ENCODE data around the gene ONECUT3. TPM values are rescaled to one million over a fixed set of nuclear protein-coding genes. Genes with fewer than 3 reads are reported as not detected.

The ONECUT3 gene
- total RNA-seq, 4 donors from 2014 or later, result not detected

DNA sequence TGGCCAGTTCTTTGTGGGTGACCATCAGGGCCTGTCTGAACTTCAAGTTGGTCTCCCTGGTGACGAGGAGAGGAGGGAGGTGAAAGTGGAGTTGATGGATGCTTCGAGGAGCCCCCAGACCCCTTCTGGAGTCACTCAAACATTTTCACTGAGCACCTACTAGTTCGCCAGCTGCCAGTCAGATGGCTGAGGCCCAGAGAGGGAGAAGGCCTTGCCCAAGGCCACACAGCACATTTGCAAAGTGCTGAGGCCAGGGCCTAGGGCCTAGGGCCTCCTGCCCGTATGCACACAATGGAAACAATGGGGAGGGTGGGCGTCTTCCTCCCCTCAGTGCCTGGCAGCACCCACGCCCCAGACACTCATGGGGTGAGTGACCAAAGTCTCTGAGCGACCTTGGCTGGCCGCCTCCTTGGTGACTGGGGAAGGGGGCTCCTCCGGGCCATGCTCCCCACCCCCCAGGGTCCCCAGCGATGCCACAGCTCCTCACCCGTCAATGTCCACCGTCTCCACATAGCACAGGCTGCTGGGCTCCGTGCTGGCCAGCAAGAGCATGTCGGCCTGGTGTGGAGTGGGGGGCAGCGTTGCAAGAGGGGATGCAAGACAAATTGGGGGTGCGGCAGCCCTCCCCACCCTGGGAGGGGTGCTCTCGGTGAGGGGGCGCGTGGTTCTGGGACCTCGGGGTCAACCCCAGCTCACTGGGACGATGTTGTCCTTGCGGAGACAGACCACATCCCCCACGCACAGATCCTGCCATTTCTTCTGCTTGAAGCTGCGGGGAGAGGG, 52.3 kb downstream of the ONECUT3 start:
- H3K27me3 ChIP-seq, result no peaks in the 10 kb centered on the region
- no peak for DNase-seq (ENCODE audit: low spot score in 2 of 2)
- no peak overlapping the region for H3K4me3 ChIP-seq
- H3K27ac ChIP-seq, result no peak overlapping the region
- H3K4me1 ChIP-seq, result no peaks in the 10 kb centered on the region
- H3K9me3 ChIP-seq, result no peaks in the 10 kb centered on the region
- no peaks in the 10 kb centered on the region for H3K36me3 ChIP-seq
- TF ChIP-seq EP300 (IDR thresholded peaks at IDR 0.05) (no peak), POLR2A (IDR thresholded peaks at IDR 0.05) (no peak)
- TF ChIP-seq, protein P1, sequence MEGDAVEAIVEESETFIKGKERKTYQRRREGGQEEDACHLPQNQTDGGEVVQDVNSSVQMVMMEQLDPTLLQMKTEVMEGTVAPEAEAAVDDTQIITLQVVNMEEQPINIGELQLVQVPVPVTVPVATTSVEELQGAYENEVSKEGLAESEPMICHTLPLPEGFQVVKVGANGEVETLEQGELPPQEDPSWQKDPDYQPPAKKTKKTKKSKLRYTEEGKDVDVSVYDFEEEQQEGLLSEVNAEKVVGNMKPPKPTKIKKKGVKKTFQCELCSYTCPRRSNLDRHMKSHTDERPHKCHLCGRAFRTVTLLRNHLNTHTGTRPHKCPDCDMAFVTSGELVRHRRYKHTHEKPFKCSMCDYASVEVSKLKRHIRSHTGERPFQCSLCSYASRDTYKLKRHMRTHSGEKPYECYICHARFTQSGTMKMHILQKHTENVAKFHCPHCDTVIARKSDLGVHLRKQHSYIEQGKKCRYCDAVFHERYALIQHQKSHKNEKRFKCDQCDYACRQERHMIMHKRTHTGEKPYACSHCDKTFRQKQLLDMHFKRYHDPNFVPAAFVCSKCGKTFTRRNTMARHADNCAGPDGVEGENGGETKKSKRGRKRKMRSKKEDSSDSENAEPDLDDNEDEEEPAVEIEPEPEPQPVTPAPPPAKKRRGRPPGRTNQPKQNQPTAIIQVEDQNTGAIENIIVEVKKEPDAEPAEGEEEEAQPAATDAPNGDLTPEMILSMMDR (IDR thresholded peaks at IDR 0.05), result no peak
- 77 to 81% methylated on average over 22 of the region's 24 CpGs for WGBS, 2 donors

DNA sequence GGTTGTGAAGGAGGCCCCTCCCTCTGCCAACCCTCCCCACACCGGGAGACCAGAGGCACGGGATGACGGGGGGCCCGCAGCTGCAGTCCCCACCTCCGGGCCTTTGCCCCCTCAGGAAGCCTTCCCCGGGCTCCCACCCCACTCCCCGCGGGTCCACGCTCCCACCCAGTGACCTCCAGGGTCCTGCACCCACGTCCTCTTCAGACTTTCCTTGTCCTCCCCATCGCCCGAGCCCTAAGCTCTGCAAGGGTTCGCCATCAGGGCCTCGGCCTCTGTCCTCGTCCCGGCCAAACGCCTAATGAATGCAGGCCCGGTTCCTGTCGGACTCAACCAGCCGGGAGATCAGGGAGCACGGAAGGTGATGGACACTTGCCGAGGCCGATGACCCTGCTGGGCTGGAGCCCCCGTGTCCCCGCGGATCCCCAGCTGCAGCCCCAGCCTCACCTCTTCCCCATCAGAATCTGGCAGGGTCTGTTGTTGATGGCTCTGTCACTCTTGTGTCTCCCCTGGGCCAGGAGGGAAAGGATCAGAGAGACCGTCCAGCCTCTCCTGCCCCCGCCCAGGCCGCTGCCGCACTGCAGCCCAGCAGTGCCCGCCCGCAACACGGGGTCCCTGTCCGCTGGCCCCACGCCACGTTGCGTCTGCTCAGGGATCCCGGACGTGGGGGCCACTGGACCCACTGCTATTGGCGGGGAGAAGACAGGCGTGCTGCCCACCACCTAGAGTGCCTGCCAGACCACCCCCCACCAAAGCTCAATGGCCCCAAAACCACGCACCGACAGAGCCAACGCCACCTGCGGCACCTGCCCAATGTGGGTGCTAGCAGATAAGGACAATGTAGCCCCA, 53.1 kb downstream of the ONECUT3 start:
- H3K4me3 ChIP-seq, result no peak overlapping the region
- 60 to 77% methylated on average over 41 to 45 of the region's 45 CpGs for WGBS, 2 donors
- H3K27ac ChIP-seq, result no peak overlapping the region
- peaks cover 0 to 2% (median 0%) of the 10 kb centered on the region in 4 donors for H3K4me1 ChIP-seq
- DNase-seq (ENCODE audit: low spot score in 2 of 2), result no peak
- H3K9me3 ChIP-seq, result no peaks in the 10 kb centered on the region
- TF ChIP-seq EP300 (IDR thresholded peaks at IDR 0.05) (no peak), POLR2A (IDR thresholded peaks at IDR 0.05) (no peak)
- TF ChIP-seq, protein P1 (IDR thresholded peaks at IDR 0.05), result no peak
- no peaks in the 10 kb centered on the region for H3K27me3 ChIP-seq
- no peaks in the 10 kb centered on the region for H3K36me3 ChIP-seq

DNA sequence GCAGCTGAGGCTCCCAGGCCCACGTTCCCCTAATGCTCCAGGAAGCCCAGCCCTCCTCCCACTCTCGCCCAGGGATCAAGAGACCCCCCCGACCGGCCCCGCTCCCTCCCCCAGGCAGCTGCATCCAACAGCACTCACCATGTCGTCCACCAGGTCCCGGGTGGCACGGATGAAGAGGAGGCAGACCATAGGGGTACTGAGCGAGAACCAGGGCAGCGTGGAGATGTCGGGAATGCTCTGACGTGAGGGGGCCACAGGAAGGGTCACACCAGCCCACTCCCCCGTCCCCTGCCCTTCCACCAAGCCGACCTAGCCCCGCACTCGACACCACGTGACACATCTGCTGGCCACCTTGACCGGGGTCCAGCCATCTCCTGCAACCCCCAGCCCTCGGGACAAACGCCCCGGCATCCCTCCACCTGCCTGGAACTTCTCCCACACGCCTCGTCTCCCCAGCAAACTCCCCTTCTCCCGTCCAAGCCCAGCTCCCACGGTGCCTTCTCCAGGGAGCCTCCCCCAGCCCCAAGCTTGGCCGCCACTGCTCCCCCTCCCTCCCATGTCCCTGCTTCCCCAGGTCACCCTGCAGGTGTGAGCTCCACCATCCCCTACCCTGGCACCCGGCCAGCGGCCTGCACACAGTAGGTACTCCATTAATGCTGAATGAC, 53.9 kb downstream of the ONECUT3 start:
- WGBS, 2 donors, result 58 to 67% methylated on average over 23 to 27 of the region's 28 CpGs
- H3K27me3 ChIP-seq, result no peaks in the 10 kb centered on the region
- H3K27ac ChIP-seq, result no peak overlapping the region
- peaks cover 0 to 10% (median 5%) of the 10 kb centered on the region in 4 donors for H3K4me1 ChIP-seq
- H3K36me3 ChIP-seq, result no peaks in the 10 kb centered on the region
- no peak overlapping the region for H3K4me3 ChIP-seq
- no peak for DNase-seq (ENCODE audit: low spot score in 2 of 2)
- TF ChIP-seq, protein P1 (IDR thresholded peaks at IDR 0.05), result no peak
- TF ChIP-seq POLR2A (IDR thresholded peaks at IDR 0.05) (no peak), EP300 (IDR thresholded peaks at IDR 0.05) (no peak)
- H3K9me3 ChIP-seq, result no peaks in the 10 kb centered on the region

DNA sequence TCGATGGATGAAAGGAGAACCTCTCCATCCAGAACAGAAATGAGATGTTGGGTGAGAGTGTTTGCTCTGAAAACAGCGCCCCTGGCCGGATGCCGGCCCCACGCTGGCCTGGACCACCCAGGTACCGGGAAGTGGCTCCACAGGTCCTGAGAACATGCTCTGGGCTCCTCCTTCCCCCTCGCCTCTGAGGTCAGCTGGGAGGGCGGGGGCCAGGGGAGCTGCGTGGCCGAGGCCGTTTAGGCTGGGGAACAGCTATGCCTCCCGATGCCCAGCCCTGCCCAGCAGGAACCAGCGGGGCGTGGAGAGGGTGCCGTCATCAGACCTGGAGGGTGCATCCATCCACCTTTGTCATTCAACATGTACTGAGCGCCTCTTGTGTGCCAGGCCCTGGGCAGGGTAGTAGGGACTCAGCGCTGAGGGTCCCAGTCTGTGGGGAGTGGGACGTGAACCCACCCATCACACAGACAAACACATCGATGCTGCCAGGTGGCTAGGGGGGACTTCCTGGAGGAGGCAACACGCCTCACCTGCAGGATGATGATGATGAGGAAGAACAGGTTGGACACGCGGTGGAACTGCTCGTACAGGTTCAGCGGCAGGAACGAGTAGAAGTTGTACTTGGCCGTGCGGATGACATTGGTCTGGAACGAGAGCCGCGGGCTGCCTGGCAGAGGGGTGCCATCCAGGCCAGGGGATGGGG, 54.5 kb downstream of the ONECUT3 start:
- TF ChIP-seq EP300 (IDR thresholded peaks at IDR 0.05) (no peak), POLR2A (IDR thresholded peaks at IDR 0.05) (no peak)
- TF ChIP-seq, protein P1 (IDR thresholded peaks at IDR 0.05), result no peak
- 70% methylated on average over 23 to 30 of the region's 30 CpGs for WGBS, 2 donors
- peaks cover 0 to 14% (median 6%) of the 10 kb centered on the region in 4 donors for H3K4me1 ChIP-seq

More for the DNA sequence above, 54.5 kb downstream of the ONECUT3 start:
- DNase-seq (ENCODE audit: low spot score in 2 of 2), result no peak
- Histone ChIP-seq H3K9me3 (no peaks in the 10 kb centered on the region), H3K4me3 (no peak overlapping the region), H3K36me3 (no peaks in the 10 kb centered on the region), H3K27me3 (no peaks in the 10 kb centered on the region), H3K27ac (no peak overlapping the region)
